GM10266 (cell line): ENCODE results near the gene AOPEP.

Source experiments
- DNase-seq: peaks from one replicate; pipeline ENCODE4 v3.0.0; 2012; ENCODE audit errors: extremely low spot score
- TF ChIP-seq, protein P1 (sequence below): IDR thresholded peaks from 2 replicates; pipeline ENCODE4 v1.5.1; 2012; ENCODE audit warnings: mild to moderate bottlenecking, low read depth; ENCODE audit not compliant: control insufficient read depth, insufficient read depth; ENCODE audit errors: missing control alignments

AOPEP gene, protein sequence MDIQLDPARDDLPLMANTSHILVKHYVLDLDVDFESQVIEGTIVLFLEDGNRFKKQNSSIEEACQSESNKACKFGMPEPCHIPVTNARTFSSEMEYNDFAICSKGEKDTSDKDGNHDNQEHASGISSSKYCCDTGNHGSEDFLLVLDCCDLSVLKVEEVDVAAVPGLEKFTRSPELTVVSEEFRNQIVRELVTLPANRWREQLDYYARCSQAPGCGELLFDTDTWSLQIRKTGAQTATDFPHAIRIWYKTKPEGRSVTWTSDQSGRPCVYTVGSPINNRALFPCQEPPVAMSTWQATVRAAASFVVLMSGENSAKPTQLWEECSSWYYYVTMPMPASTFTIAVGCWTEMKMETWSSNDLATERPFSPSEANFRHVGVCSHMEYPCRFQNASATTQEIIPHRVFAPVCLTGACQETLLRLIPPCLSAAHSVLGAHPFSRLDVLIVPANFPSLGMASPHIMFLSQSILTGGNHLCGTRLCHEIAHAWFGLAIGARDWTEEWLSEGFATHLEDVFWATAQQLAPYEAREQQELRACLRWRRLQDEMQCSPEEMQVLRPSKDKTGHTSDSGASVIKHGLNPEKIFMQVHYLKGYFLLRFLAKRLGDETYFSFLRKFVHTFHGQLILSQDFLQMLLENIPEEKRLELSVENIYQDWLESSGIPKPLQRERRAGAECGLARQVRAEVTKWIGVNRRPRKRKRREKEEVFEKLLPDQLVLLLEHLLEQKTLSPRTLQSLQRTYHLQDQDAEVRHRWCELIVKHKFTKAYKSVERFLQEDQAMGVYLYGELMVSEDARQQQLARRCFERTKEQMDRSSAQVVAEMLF

GRCh38 chr9:94726495-94727191 lies at the start of gene AOPEP:
Gene AOPEP, plus strand, starts transcription at chr9:94726699. Its CDS starts 33,085 bp downstream, at chr9:94759784.
- TF ChIP-seq, protein P1, sequence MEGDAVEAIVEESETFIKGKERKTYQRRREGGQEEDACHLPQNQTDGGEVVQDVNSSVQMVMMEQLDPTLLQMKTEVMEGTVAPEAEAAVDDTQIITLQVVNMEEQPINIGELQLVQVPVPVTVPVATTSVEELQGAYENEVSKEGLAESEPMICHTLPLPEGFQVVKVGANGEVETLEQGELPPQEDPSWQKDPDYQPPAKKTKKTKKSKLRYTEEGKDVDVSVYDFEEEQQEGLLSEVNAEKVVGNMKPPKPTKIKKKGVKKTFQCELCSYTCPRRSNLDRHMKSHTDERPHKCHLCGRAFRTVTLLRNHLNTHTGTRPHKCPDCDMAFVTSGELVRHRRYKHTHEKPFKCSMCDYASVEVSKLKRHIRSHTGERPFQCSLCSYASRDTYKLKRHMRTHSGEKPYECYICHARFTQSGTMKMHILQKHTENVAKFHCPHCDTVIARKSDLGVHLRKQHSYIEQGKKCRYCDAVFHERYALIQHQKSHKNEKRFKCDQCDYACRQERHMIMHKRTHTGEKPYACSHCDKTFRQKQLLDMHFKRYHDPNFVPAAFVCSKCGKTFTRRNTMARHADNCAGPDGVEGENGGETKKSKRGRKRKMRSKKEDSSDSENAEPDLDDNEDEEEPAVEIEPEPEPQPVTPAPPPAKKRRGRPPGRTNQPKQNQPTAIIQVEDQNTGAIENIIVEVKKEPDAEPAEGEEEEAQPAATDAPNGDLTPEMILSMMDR: no peak

GRCh38 chr9:94677929-94678328 lies 48.6 kb upstream of the AOPEP start:
- TF ChIP-seq, protein P1: no peak
- DNase-seq: no peak

More at GRCh38 chr9:94726495-94727191, at the start of gene AOPEP:
- peak; percentile 97 for DNase-seq

- TF ChIP-seq, protein P1: no peak
- DNase-seq: no peak
Observed at GRCh38 chr9:94679587-94679986, 46.9 kb upstream of the AOPEP start.

- no peak for DNase-seq
- TF ChIP-seq, protein P1: no peak
Observed at GRCh38 chr9:94680020-94680419, 46.5 kb upstream of the AOPEP start.

GRCh38 chr9:94680621-94681020 lies 45.9 kb upstream of the AOPEP start:
- no peak for DNase-seq
- TF ChIP-seq, protein P1: no peak

- DNase-seq: peak; percentile 65
- TF ChIP-seq, protein P1: peak; percentile 75
Observed at GRCh38 chr9:94681508-94681907, 45.0 kb upstream of the AOPEP start.

- TF ChIP-seq, protein P1: no peak
- DNase-seq: no peak
Observed at GRCh38 chr9:94685359-94685758, 41.1 kb upstream of the AOPEP start.
